Liver (tissue), 9 donors: Measurements from ENCODE around the gene PNCK. TPM values are rescaled to one million over a fixed set of nuclear protein-coding genes. Genes with fewer than 3 reads are reported as not detected.

Experiments used
- DNase-seq: peaks from one replicate; pipeline ENCODE4 v3.0.0-alpha.2; 2017; ENCODE audit warnings: low spot score
- H3K27ac ChIP-seq, 2 donors: one replicate each; pipeline ENCODE4 v1.7.0; 2013; ENCODE audit warnings: inconsistent platforms in 2 of 2, low read length in 2 of 2, control low read depth in 1 of 2, low read depth in 1 of 2, mild to moderate bottlenecking in 1 of 2
- H3K27me3 ChIP-seq, 4 donors: one replicate each; pipeline versions ENCODE4 v1.6.1 to v1.7.0; 2013; ENCODE audit warnings: low read length in 3 of 4, inconsistent platforms in 1 of 4, mild to moderate bottlenecking in 1 of 4, moderate library complexity in 1 of 4; ENCODE audit not compliant: control insufficient read depth in 4 of 4, insufficient read depth in 4 of 4
- H3K36me3 ChIP-seq, 4 donors: one replicate each; pipeline versions ENCODE4 v1.6.1 to v1.7.0; 2013; ENCODE audit warnings: low read length in 3 of 4, mild to moderate bottlenecking in 3 of 4, low read depth in 1 of 4, moderate library complexity in 1 of 4; ENCODE audit not compliant: control insufficient read depth in 4 of 4, insufficient read depth in 3 of 4
- H3K4me1 ChIP-seq, 4 donors: one replicate each; pipeline versions ENCODE4 v1.6.1 to v1.7.0; 2013; ENCODE audit warnings: low read length in 3 of 4, mild to moderate bottlenecking in 3 of 4, moderate library complexity in 1 of 4; ENCODE audit not compliant: control insufficient read depth in 4 of 4, insufficient read depth in 4 of 4
- H3K4me3 ChIP-seq, 3 donors: one replicate each; pipeline versions ENCODE4 v1.6.1 to v1.7.0; 2013; ENCODE audit warnings: low read length in 3 of 3, control low read depth in 1 of 3, low read depth in 1 of 3, mild to moderate bottlenecking in 1 of 3
- H3K9ac ChIP-seq, 2 donors: one replicate each; pipeline ENCODE4 v1.7.0; 2013; ENCODE audit warnings: low read length in 2 of 2, mild to moderate bottlenecking in 2 of 2, moderate library complexity in 2 of 2, control low read depth in 1 of 2, low read depth in 1 of 2
- H3K9me3 ChIP-seq, 4 donors: one replicate each; pipeline versions ENCODE4 v1.6.1 to v1.7.0; 2013; ENCODE audit warnings: low read length in 3 of 4; ENCODE audit not compliant: control insufficient read depth in 4 of 4
- EGR1 ChIP-seq, 2 donors: IDR thresholded peaks; 2 replicates each; pipeline ENCODE4 v1.6.1; 2016 to 2018; ENCODE audit warnings: antibody characterized with exemption in 2 of 2, low read depth in 2 of 2
- FOXA2 ChIP-seq: IDR thresholded peaks from 2 replicates; pipeline ENCODE4 v1.6.1; 2016; ENCODE audit warnings: antibody characterized with exemption
- GABPA ChIP-seq, 2 donors: IDR thresholded peaks in 1 of 2; conservative IDR thresholded peaks in 1 of 2; 2 replicates each; pipeline ENCODE4 v1.6.1; 2016; ENCODE audit warnings: antibody characterized with exemption in 2 of 2, mild to moderate bottlenecking in 1 of 2, moderate library complexity in 1 of 2
- HNF4A ChIP-seq, 2 donors: conservative IDR thresholded peaks; 2 replicates each; pipeline ENCODE4 v1.6.1; 2016; ENCODE audit warnings: antibody characterized with exemption in 2 of 2, mild to moderate bottlenecking in 2 of 2
- HNF4G ChIP-seq: IDR thresholded peaks from 2 replicates; pipeline ENCODE4 v1.6.1; 2016; ENCODE audit warnings: antibody characterized with exemption
- JUND ChIP-seq, 2 donors: IDR thresholded peaks; 2 replicates each; pipeline ENCODE4 v1.6.1; 2016; ENCODE audit warnings: antibody characterized with exemption in 2 of 2
- NR2F2 ChIP-seq: IDR thresholded peaks from 2 replicates; pipeline ENCODE4 v1.6.1; 2016; ENCODE audit warnings: antibody characterized with exemption
- RAD21 ChIP-seq, 2 donors: IDR thresholded peaks; 2 replicates each; pipeline ENCODE4 v1.6.1; 2016; ENCODE audit warnings: antibody characterized with exemption in 2 of 2, mild to moderate bottlenecking in 2 of 2
- RXRA ChIP-seq, 2 donors: IDR thresholded peaks; 2 replicates each; pipeline ENCODE4 v1.6.1; 2017 to 2018; ENCODE audit warnings: antibody characterized with exemption in 2 of 2, mild to moderate bottlenecking in 1 of 2
- SP1 ChIP-seq: IDR thresholded peaks from 2 replicates; pipeline ENCODE4 v1.6.1; 2018; ENCODE audit warnings: antibody characterized with exemption, mild to moderate bottlenecking
- TAF1 ChIP-seq: conservative IDR thresholded peaks from 2 replicates; pipeline ENCODE4 v1.6.1; 2016; ENCODE audit warnings: antibody characterized with exemption, mild to moderate bottlenecking
- YY1 ChIP-seq: IDR thresholded peaks from 2 replicates; pipeline ENCODE4 v1.6.1; 2016; ENCODE audit warnings: antibody characterized with exemption, mild to moderate bottlenecking
- WGBS: extraction: QIAGEN DNeasy Blood & Tissue Kit; methylation state at CpG from one replicate; pipeline ENCODE4 v1.1.7; 2013; 5-methylcytosine and 5-hydroxymethylcytosine counted together
- polyA plus RNA-seq, 2 donors: library from polyadenylated mRNA; stranded (reverse) in 1 of 2; unstranded in 1 of 2; fragments of 200-250 nt in 1 of 2; fragments of >200 nt in 1 of 2; fragmentation: Nextera tagmentation in 1 of 2; extraction: Ambion mirVana in 1 of 2; gene quantifications; one replicate each; pipeline versions ENCODE4 v1.2.1 to v1.2.3, GENCODE V29; 2013 to 2015
- total RNA-seq, 2 donors: library from RNA; depleted of rRNA; stranded (reverse); fragments of >200 nt; gene quantifications; one replicate each; pipeline ENCODE4 v1.2.3, GENCODE V29; 2014
- TF ChIP-seq, protein P1 (sequence below): IDR thresholded peaks from 2 replicates; pipeline ENCODE4 v1.6.1; 2016; ENCODE audit warnings: antibody characterized with exemption
- TF ChIP-seq, protein P2 (sequence below): IDR thresholded peaks from 2 replicates; pipeline ENCODE4 v1.6.1; 2016; ENCODE audit warnings: antibody characterized with exemption
- TF ChIP-seq, protein P3 (sequence below): fragments of 150-350 bp; IDR thresholded peaks from 2 replicates; pipeline ENCODE4 v1.5.1; 2017; ENCODE audit warnings: improper control_type of control experiment, low read depth, low read length; ENCODE audit not compliant: missing input control
- TF ChIP-seq, protein P4 (sequence below): IDR thresholded peaks from 2 replicates; pipeline ENCODE4 v1.6.1; 2016; ENCODE audit warnings: antibody characterized with exemption
- TF ChIP-seq, protein P5 (sequence below): IDR thresholded peaks from 2 replicates; pipeline ENCODE4 v1.6.1; 2016; ENCODE audit warnings: antibody characterized with exemption, mild to moderate bottlenecking
- donor health status: healthy.
- donor health status: healthy.
- donor health status: healthy.
- donor health status: healthy.
- donor health status: healthy.

Gene PNCK
- total and polyA plus RNA-seq, 4 donors: 0.02 to 0.17 TPM; not detected in 2

DNA sequence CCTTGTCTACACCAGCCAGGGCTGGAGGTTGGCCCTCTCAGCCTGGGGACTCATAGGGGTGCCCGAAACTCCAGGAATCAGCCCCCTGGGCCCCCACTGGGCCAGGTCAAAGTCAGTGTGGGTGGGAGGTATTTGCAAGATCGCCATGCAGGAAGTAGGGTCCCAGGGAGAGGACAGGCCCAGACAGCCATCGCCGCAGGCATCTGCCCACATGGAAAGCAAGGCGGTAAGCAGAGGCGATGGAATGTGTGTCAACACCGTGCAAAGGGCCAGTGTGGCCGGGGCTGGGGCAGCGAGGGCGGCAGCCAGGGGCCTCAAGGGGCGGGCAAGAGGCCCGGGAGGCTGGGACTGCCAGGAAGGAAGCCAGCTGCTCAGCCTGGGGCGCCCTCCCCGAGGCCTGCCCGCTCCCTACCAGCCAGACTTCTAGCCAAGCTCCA is 45.9 kb downstream of the PNCK start:
- no peak for DNase-seq
- no peaks in the 10 kb centered on the region for H3K27me3 ChIP-seq
- H3K9me3 ChIP-seq: no peaks in the 10 kb centered on the region
- peaks cover 5 to 18% (median 7%) of the 10 kb centered on the region in 4 donors for H3K4me1 ChIP-seq
- peak overlapping the region in 2 of 3 donors; percentile 14 to 31 for H3K4me3 ChIP-seq
- H3K36me3 ChIP-seq: no peaks in the 10 kb centered on the region
- TF ChIP-seq RAD21 (IDR thresholded peaks at IDR 0.05): peak in 1 of 2 donors; percentile 24
- TF ChIP-seq, protein P1, sequence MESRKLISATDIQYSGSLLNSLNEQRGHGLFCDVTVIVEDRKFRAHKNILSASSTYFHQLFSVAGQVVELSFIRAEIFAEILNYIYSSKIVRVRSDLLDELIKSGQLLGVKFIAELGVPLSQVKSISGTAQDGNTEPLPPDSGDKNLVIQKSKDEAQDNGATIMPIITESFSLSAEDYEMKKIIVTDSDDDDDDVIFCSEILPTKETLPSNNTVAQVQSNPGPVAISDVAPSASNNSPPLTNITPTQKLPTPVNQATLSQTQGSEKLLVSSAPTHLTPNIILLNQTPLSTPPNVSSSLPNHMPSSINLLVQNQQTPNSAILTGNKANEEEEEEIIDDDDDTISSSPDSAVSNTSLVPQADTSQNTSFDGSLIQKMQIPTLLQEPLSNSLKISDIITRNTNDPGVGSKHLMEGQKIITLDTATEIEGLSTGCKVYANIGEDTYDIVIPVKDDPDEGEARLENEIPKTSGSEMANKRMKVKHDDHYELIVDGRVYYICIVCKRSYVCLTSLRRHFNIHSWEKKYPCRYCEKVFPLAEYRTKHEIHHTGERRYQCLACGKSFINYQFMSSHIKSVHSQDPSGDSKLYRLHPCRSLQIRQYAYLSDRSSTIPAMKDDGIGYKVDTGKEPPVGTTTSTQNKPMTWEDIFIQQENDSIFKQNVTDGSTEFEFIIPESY: no peak
- TF ChIP-seq, protein P2, sequence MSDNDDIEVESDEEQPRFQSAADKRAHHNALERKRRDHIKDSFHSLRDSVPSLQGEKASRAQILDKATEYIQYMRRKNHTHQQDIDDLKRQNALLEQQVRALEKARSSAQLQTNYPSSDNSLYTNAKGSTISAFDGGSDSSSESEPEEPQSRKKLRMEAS: no peak
- TF ChIP-seq TAF1: no peak
- no peak for TF ChIP-seq SP1
- H3K9ac ChIP-seq: no peak overlapping the region
- peak overlapping the region; percentile 61 to 69 for H3K27ac ChIP-seq
- 24% methylated on average over 15 of the region's 15 CpGs for WGBS

DNA sequence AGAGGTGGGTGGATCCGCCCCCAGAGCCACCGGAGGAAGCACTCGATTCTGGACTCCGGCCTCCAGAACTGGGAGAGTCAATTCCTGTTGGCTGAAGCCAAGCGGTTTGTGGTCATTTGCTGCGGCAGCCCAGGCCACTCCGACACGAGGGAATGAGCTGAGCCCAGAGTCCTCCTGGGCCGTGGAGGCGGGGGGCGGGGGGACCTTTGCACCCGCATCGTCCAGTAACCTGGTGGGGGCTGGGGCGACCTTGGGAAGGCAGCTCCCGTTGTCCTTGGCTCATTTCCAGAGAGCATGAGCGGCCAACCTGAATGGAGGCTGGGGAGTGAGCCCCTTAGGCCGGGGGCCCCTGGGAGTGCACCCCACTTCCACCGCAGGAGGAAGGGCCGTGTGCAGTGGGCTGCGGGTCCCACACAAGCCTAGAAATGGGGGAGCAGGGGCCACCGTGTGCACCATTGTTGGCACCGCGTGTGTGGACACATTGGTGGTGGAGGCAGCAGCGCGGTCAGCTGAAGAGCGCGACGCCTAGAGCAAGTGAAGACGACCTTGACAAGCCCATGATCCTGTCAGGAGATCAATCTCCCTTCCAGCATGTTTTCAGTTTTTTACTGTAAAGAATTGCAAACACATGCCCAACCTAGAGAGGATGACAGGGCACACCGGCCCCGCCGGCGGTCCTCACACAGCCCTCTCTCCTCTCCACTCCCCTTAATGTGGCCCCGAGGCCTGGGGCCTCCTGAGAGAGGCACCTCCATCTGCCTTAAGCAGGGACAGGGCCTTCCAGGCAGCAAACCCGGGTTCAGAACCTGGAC is 46.5 kb downstream of the PNCK start:
- no peaks in the 10 kb centered on the region for H3K9me3 ChIP-seq
- H3K9ac ChIP-seq: no peak overlapping the region
- TF ChIP-seq, protein P3, sequence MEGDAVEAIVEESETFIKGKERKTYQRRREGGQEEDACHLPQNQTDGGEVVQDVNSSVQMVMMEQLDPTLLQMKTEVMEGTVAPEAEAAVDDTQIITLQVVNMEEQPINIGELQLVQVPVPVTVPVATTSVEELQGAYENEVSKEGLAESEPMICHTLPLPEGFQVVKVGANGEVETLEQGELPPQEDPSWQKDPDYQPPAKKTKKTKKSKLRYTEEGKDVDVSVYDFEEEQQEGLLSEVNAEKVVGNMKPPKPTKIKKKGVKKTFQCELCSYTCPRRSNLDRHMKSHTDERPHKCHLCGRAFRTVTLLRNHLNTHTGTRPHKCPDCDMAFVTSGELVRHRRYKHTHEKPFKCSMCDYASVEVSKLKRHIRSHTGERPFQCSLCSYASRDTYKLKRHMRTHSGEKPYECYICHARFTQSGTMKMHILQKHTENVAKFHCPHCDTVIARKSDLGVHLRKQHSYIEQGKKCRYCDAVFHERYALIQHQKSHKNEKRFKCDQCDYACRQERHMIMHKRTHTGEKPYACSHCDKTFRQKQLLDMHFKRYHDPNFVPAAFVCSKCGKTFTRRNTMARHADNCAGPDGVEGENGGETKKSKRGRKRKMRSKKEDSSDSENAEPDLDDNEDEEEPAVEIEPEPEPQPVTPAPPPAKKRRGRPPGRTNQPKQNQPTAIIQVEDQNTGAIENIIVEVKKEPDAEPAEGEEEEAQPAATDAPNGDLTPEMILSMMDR: no peak
- no peak for TF ChIP-seq EGR1 (IDR thresholded peaks at IDR 0.05; ENCODE audit: low read depth in 2 of 2)
- no peak for TF ChIP-seq NR2F2
- TF ChIP-seq FOXA2: no peak
- peak; percentile 67 to 73 for TF ChIP-seq HNF4A (conservative IDR thresholded peaks at IDR 0.05)
- TF ChIP-seq JUND (IDR thresholded peaks at IDR 0.05): no peak
- TF ChIP-seq SP1: peak; percentile 59
- TF ChIP-seq TAF1: peak; percentile 72
- peak; percentile 62 to 68 for TF ChIP-seq RXRA (IDR thresholded peaks at IDR 0.05)
- TF ChIP-seq, protein P2: peak; percentile 35
- TF ChIP-seq, protein P1: no peak
- TF ChIP-seq HNF4G: peak; percentile 23
- TF ChIP-seq GABPA (IDR thresholded peaks at IDR 0.05 in 1 of 2, conservative IDR thresholded peaks at IDR 0.05 in 1 of 2): no peak
- TF ChIP-seq YY1: no peak
- TF ChIP-seq, protein P4, sequence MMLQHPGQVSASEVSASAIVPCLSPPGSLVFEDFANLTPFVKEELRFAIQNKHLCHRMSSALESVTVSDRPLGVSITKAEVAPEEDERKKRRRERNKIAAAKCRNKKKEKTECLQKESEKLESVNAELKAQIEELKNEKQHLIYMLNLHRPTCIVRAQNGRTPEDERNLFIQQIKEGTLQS: no peak
- no peak for TF ChIP-seq RAD21 (IDR thresholded peaks at IDR 0.05)
- TF ChIP-seq, protein P5, sequence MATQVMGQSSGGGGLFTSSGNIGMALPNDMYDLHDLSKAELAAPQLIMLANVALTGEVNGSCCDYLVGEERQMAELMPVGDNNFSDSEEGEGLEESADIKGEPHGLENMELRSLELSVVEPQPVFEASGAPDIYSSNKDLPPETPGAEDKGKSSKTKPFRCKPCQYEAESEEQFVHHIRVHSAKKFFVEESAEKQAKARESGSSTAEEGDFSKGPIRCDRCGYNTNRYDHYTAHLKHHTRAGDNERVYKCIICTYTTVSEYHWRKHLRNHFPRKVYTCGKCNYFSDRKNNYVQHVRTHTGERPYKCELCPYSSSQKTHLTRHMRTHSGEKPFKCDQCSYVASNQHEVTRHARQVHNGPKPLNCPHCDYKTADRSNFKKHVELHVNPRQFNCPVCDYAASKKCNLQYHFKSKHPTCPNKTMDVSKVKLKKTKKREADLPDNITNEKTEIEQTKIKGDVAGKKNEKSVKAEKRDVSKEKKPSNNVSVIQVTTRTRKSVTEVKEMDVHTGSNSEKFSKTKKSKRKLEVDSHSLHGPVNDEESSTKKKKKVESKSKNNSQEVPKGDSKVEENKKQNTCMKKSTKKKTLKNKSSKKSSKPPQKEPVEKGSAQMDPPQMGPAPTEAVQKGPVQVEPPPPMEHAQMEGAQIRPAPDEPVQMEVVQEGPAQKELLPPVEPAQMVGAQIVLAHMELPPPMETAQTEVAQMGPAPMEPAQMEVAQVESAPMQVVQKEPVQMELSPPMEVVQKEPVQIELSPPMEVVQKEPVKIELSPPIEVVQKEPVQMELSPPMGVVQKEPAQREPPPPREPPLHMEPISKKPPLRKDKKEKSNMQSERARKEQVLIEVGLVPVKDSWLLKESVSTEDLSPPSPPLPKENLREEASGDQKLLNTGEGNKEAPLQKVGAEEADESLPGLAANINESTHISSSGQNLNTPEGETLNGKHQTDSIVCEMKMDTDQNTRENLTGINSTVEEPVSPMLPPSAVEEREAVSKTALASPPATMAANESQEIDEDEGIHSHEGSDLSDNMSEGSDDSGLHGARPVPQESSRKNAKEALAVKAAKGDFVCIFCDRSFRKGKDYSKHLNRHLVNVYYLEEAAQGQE: peak; percentile 21
- H3K36me3 ChIP-seq: no peaks in the 10 kb centered on the region
- peak overlapping the region in 2 of 3 donors; percentile 14 to 31 for H3K4me3 ChIP-seq
- peak; percentile 67 for DNase-seq
- WGBS: 28% methylated on average over 35 of the region's 35 CpGs
- peak overlapping the region; percentile 90 for H3K27ac ChIP-seq
- H3K27me3 ChIP-seq: no peaks in the 10 kb centered on the region
- H3K4me1 ChIP-seq: peaks cover 7 to 21% (median 9%) of the 10 kb centered on the region in 4 donors
